Measurements from ENCODE around the gene SV2B. TPM values are rescaled to one million over a fixed set of nuclear protein-coding genes. Genes with fewer than 3 reads are reported as not detected.

Gene SV2B
- total and polyA plus RNA-seq, 2 donors (not counting 1 experiment from before 2014, with no cell fraction given): not detected

DNA sequence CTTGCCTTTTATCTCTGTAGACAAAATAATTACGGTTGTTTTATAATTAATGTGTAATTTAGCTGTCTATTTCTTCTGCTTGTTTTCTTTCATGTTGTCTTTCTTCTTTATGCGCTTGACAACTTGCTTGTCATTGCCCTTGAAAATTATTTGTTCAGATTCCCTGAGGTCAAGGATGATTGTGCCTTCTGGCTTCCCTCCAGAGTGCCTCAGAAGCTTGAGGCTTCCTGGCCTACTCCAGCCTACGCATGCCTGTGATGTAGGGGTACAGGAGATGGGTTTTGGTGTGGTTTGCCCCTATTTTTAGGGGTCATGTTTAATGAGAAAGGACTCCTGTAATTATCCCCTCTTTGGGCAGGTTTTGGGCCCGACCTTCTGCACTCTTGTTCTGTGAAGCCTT, 231.5 kb downstream of the SV2B start:
- peaks cover 0 to under 1% (median 0%) of the 10 kb centered on the region in 3 donors for H3K9me3 ChIP-seq (ENCODE audit: control extremely low read depth in 1 of 3, control insufficient read depth in 2 of 3, insufficient read depth in 1 of 3, low read length in 2 of 3)
- 79% methylated on average over 3 of the region's 4 CpGs for WGBS (ENCODE audit: insufficient coverage)
- Mint-ChIP-seq H3K4me1 (no peaks in the 10 kb centered on the region), H3K9me3 (ENCODE audit: insufficient read depth) (no peaks in the 10 kb centered on the region), H3K4me3 (no peak overlapping the region), H3K27ac (no peak overlapping the region), H3K27me3 (peaks cover 3% of the 10 kb centered on the region)
- DNase-seq (no peak), ATAC-seq (ENCODE audit: low read depth) (no peak)
- peaks cover 0 to 3% of the 10 kb centered on the region in 2 donors for H3K4me1 ChIP-seq (ENCODE audit: control insufficient read depth in 2 of 2, insufficient read depth in 2 of 2, low read length in 2 of 2)
- intact Hi-C loops (cut with micrococcal nuclease): no loop called here
- no peaks in the 10 kb centered on the region for H4K20me1 ChIP-seq (ENCODE audit: control insufficient read depth, insufficient read depth, low read length, poor library complexity, severe bottlenecking)
- H3K4me2 ChIP-seq (replicated peaks; ENCODE audit: low read depth, low read length, poor library complexity, severe bottlenecking): no peak overlapping the region
- TF ChIP-seq, protein P1, sequence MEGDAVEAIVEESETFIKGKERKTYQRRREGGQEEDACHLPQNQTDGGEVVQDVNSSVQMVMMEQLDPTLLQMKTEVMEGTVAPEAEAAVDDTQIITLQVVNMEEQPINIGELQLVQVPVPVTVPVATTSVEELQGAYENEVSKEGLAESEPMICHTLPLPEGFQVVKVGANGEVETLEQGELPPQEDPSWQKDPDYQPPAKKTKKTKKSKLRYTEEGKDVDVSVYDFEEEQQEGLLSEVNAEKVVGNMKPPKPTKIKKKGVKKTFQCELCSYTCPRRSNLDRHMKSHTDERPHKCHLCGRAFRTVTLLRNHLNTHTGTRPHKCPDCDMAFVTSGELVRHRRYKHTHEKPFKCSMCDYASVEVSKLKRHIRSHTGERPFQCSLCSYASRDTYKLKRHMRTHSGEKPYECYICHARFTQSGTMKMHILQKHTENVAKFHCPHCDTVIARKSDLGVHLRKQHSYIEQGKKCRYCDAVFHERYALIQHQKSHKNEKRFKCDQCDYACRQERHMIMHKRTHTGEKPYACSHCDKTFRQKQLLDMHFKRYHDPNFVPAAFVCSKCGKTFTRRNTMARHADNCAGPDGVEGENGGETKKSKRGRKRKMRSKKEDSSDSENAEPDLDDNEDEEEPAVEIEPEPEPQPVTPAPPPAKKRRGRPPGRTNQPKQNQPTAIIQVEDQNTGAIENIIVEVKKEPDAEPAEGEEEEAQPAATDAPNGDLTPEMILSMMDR (IDR thresholded peaks at IDR 0.05): no peak
- no peak for TF ChIP-seq EZH2 (IDR thresholded peaks at IDR 0.05; ENCODE audit: borderline replicate concordance, insufficient read depth, low read depth, low read length, poor library complexity, severe bottlenecking)
- no peak overlapping the region for H2AFZ ChIP-seq (ENCODE audit: insufficient read depth, low read depth, low read length, poor library complexity, severe bottlenecking)
- H3K9ac ChIP-seq (ENCODE audit: low read length): no peak overlapping the region
- H3K4me3 ChIP-seq (ENCODE audit: control extremely low read depth in 1 of 5, extremely low read depth in 1 of 5, insufficient read depth in 1 of 5, low read depth in 2 of 5, low read length in 4 of 5): no peak overlapping the region
- H3K27me3 ChIP-seq (replicated peaks in 1 of 4; ENCODE audit: control extremely low read depth in 1 of 4, control insufficient read depth in 3 of 4, insufficient read depth in 4 of 4, low read length in 3 of 4): no peaks in the 10 kb centered on the region
- POLR2A ChIA-PET: no interaction called here
- CTCF ChIA-PET: no interaction called here
- H3K79me2 ChIP-seq (ENCODE audit: control insufficient read depth, insufficient read depth, low read length): no peaks in the 10 kb centered on the region
- H3K36me3 ChIP-seq (replicated peaks in 1 of 2; ENCODE audit: control extremely low read depth in 1 of 2, control insufficient read depth in 1 of 2, extremely low read depth in 1 of 2, insufficient read depth in 2 of 2, low read length in 1 of 2): no peaks in the 10 kb centered on the region
- H3K27ac ChIP-seq (ENCODE audit: low read length in 2 of 2): no peak overlapping the region

DNA sequence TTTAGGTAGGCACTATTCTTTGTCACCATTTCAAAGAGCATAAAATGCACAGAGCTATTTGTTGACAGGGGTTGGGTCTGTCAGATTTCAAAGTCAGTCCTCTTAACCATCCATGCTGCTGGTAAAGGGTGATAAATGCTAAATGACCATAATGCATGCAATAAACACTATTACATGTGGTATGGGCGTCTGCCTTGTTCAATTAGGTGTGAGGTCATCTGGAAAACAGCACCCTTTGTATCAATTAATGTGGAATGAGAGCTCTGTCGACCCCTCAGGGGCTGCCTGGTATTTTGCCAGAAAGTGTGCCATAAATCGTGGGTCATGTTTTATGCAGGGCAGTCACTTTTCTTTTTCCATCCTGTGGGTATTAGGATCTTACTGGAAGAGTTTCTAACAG, 235.6 kb downstream of the SV2B start:
- H3K9me3 Mint-ChIP-seq (ENCODE audit: insufficient read depth): no peaks in the 10 kb centered on the region
- DNase-seq: no peak
- no peak for ATAC-seq (ENCODE audit: low read depth)
- Histone ChIP-seq H3K36me3 (replicated peaks in 1 of 2; ENCODE audit: control extremely low read depth in 1 of 2, control insufficient read depth in 1 of 2, extremely low read depth in 1 of 2, insufficient read depth in 2 of 2, low read length in 1 of 2) (no peaks in the 10 kb centered on the region), H4K20me1 (ENCODE audit: control insufficient read depth, insufficient read depth, low read length, poor library complexity, severe bottlenecking) (no peaks in the 10 kb centered on the region), H3K9me3 (ENCODE audit: control extremely low read depth in 1 of 3, control insufficient read depth in 2 of 3, insufficient read depth in 1 of 3, low read length in 2 of 3) (no peaks in the 10 kb centered on the region), H3K4me2 (replicated peaks; ENCODE audit: low read depth, low read length, poor library complexity, severe bottlenecking) (no peak overlapping the region), H3K27me3 (replicated peaks in 1 of 4; ENCODE audit: control extremely low read depth in 1 of 4, control insufficient read depth in 3 of 4, insufficient read depth in 4 of 4, low read length in 3 of 4) (no peaks in the 10 kb centered on the region), H3K27ac (ENCODE audit: low read length in 2 of 2) (no peak overlapping the region), H3K4me1 (ENCODE audit: control insufficient read depth in 2 of 2, insufficient read depth in 2 of 2, low read length in 2 of 2) (no peaks in the 10 kb centered on the region), H3K4me3 (ENCODE audit: control extremely low read depth in 1 of 5, extremely low read depth in 1 of 5, insufficient read depth in 1 of 5, low read depth in 2 of 5, low read length in 4 of 5) (no peak overlapping the region), H2AFZ (ENCODE audit: insufficient read depth, low read depth, low read length, poor library complexity, severe bottlenecking) (no peak overlapping the region), H3K9ac (ENCODE audit: low read length) (no peak overlapping the region), H3K79me2 (ENCODE audit: control insufficient read depth, insufficient read depth, low read length) (no peaks in the 10 kb centered on the region)
- no peak for TF ChIP-seq EZH2 (IDR thresholded peaks at IDR 0.05; ENCODE audit: borderline replicate concordance, insufficient read depth, low read depth, low read length, poor library complexity, severe bottlenecking)
- TF ChIP-seq, protein P1 (IDR thresholded peaks at IDR 0.05): no peak
- POLR2A ChIA-PET: no interaction called here
- no peak overlapping the region for H3K4me3 Mint-ChIP-seq
- intact Hi-C loops (cut with micrococcal nuclease): no loop called here
- CTCF ChIA-PET: no interaction called here
- WGBS (ENCODE audit: insufficient coverage): no CpG with 5 or more reads among the region's 3 CpGs
- H3K4me1 Mint-ChIP-seq: no peaks in the 10 kb centered on the region
- no peak overlapping the region for H3K27ac Mint-ChIP-seq
- H3K27me3 Mint-ChIP-seq: peaks cover 9% of the 10 kb centered on the region

Measured in B cell (primary cell).